HG03095 (cell line): ENCODE measurements around the gene USH1C.

Experiments
- ATAC-seq: cut with Tn5 transposase; IDR thresholded peaks from one replicate; pipeline ENCODE4 v1.9.1; 2021; ENCODE audit warnings: moderate library complexity; ENCODE audit not compliant: unreplicated experiment

USH1C gene

DNA sequence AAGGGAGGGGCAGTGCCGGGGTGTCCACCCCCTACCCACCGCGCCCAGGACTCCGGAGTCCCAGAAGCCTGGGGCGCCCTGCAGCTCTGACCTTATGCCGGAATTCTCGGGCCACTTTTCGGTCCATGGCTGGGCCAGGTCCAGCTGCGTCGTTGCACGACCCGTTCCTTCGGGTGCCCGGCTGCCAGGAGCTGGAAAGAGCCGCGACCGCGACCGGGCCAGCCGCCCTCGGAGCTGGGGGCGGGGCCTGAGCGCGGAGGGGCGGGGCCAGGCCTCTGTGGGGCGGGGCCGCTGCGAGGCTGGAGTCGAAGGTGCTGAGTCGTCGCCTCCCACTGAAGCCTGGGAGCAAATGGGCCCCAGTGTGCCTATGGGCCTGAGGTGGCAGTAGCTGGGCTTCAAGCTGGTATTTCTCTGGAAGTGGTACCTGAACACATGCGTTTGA lies at the start of gene USH1C:
USH1C (minus strand) TSS at position 236 of the 442 bp plus-strand sequence; CDS start at position 127, 109 bp downstream.
- no peak for ATAC-seq

DNA sequence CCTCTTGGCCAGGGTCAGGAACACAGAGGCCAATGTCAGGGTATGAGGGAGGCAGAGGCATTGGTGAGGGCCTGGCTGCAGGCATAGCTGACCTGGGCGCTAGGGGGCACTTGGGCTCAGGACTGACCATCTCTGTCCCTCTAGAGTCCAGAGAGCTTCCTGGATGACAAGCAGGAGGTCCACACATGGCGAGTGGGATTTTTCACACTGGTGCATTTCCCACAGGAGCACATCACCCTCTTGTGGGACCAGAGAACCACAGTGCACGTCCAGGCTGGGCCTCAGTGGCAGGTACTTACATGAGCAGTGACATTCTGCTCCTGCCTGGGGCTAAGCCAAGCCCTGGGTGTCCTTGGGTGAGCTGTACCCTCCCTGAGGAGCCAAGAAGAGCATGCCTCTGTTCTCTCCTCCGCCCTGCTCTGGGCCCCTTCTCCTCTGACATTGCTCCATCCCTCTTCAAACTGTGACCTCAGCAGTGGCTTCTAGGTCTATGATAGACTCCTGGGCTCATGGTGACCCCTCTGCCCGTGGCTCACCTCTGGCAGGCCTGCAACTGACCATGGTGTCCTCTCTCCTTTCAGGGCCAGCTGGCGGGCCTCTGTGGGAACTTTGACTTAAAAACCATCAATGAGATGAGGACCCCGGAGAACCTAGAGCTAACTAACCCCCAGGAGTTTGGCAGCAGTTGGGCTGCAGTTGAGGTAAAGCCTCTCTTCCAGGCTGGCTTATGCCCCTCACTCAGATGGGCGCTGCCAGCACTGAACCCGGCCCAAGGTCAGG lies 49.4 kb upstream of the USH1C start:
- ATAC-seq, result no peak

DNA sequence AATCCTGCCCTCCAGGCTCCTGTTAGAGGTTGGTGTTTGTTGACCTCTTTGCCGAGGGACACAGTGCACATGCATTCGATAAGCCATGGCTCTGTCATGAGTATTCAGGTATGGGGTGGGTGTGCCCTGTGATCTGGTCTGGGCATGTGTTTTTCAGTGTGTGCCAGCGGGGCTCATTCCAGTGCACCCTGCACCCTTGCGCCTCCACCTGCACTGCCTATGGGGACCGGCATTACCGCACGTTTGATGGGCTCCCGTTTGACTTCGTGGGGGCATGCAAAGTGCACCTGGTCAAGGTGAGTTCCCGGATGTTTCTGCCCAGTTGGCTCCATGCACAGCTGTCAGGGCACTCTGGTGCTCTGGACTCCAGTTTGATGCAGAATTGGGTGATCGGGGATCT lies 47.1 kb upstream of the USH1C start:
- ATAC-seq, result no peak

GRCh38 chr11:17590463-17590862 lies 46.2 kb upstream of the USH1C start:
- ATAC-seq, result no peak

DNA sequence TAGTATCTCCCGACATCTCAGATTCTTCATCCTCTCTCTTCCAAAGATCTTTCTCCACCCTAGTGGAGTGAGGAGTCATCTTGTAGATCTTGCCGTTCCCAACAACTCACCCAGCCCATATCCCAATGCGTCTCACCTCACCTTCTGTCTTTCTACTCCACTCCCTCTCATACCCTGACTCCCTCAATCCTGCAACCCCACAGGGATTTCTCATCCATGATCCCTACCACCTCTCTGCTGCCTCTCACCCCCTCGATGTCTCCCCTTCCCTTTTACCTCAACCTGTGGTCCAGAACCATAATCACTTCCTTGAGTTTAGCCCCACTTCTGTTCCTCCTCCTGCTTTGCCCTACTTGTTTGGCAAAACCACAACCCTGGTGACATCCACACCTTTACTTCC lies 44.5 kb upstream of the USH1C start:
- no peak for ATAC-seq

DNA sequence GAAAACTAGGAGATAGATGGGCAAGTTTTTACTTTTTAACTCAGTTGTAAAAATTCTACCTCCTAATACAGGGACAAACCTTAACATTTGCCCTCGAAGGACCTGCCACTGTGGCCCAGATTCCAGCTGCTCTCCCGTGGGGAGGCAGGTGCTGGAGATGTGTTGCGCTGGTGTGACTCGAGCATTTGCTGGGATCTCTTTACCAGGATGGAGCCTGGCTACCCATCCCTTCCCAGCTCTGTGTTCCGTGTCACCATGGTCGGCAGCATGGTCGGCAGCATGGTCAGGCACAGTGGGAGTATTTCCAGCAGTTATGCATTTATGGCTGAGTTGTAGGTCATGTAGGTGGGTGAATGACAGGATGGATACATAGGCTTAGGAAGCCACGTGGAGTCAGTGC lies 44.0 kb upstream of the USH1C start:
- ATAC-seq, result no peak

- no peak for ATAC-seq
These were observed 41.9 kb upstream of the USH1C start for GRCh38 chr11:17585911-17586695.

DNA sequence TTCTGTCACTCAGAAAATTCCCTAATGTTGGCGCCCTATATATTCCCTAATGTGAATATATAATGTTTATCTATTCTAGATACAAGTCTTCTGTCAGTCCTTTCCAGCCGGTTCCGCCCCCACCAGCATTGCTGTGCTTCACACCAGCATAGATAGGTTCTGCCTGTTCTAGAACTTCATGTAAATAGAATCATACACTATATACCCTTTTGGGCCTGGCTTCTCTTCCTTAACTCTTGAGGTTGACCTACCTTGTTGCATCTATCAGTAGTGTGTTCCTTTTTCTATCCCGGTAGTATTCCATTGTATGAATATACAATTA lies 37.5 kb upstream of the USH1C start:
- no peak for ATAC-seq

GRCh38 chr11:17581036-17581731 lies 37.0 kb upstream of the USH1C start:
- ATAC-seq, result no peak

DNA sequence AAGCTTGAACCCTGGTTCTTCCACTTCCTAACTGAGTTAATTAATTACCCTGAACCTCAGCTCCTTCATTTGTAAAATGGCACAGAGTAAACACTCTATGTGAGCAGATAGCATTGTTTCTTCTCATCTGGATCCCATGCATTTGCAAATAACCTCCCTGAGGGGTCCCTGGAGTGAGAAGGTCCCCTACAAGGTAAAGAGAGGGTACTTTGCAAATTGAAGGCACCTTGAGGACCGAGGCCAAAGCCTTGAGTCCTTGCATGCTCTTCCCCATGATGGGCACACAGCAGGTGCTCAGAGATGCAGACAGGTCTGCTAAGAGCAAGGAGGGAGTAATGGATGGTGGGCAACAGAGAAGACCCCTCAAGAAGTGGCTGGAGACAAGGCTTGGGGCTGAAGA lies 36.1 kb upstream of the USH1C start:
- no peak for ATAC-seq

DNA sequence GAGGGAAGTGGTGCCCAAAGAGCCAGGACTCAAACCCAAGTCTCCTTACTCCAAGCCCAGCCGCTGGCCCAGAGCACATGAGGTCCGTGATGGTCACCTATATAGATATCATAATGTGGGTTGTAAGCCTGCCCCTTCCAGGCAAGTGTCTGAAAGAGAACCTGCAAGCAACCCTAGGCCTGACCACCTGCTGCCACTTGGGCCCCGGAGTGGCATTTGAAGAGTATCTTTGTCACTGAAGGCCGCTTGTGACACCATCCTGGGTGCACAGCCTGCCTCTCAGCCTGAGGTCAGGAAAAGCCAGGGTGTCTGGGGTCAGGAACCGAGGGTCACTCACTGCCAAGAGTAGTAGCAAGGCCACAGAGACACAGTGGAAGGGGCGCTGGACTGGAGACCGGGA lies 35.2 kb upstream of the USH1C start:
- ATAC-seq, result no peak

GRCh38 chr11:17578958-17579357 lies 34.7 kb upstream of the USH1C start:
- ATAC-seq, result no peak

GRCh38 chr11:17578296-17578695 lies 34.1 kb upstream of the USH1C start:
- no peak for ATAC-seq

DNA sequence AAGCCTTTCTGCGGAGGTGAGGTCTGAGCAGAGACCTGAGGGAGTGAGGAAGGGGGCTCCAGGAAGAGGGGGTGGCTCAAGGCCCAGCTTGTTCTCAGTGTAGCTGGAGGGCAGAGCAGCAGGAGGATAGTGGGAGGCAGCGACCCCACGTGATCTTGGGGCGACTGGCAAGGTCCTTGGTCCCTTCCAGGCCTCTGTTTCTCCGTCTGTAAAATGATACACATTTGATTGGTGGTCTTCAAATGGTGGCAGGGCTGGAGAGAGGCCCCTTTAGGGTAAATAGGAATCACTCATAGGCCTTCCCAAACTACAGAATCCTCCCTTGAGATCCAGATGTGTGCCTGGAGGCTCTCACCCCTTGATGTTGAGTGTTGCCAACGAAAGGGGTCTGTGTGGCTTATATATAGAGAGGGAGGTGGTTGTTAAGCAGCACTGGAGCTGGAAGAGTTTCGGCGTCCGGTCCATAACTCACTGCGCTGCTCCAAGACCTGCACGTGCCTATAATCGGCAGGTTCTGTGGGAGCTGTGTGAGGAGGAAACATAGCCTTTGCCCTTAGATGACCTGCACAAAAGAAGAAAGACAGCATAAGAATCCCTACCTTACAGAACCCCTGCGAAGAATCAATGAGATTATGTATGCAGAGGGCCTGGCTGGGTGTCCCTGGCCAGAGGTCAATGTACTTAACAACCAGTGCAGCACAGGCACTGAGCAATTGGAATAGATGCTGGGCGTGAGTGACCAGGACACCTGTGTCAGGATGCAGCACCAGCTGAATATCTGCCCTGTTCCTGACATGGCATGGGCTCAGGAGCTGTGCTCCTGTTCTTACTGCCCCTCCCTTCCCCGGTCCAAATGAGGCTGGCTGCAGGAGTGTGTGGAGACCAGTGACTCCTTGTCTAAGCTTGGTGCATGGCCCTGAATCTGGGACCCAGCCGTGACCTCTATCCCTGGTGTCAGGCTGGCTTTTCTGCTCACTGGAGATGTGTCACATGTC lies 31.5 kb upstream of the USH1C start:
- ATAC-seq, result no peak

DNA sequence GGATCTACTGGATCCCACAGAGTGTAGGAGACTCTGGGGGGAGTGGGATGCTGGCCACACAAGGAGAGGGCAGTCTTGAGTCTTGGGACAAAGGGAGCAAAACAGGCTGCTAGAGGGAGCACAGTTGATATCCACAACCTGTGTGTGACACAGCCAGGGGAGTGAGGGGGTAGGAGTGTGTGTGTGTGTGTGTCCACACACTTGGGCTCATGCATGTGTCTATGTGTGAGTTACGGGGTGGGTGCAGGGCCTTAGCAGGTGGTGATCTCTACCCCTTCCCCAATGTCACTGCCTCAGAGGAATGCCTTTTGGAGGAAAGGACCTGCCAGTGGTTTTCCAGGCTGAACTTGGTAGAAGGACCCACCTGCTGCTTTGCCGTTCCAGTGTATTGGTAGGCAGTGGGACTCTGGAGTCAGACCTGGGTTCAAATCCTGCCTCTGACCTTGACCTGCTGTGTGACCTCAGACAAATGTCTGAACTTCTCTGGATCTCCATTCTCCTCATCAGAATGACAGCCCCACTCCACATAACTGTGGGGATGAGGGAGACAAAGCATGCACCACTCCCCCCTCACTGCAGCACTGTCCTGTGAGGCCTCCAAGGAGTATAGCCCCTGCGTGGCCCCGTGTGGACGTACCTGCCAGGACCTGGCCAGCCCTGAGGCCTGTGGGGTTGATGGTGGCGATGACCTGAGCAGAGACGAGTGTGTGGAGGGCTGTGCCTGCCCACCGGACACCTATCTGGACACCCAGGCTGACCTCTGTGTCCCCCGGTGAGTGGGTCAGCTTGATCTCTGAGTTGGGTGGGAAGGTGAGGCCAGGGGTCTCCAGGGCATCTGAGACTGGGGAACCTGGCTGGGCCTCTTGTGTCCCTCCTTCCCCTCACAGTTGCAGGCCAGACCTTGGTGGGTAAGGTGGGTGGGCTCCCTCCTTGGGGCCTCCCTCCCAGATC lies 30.2 kb upstream of the USH1C start:
- ATAC-seq, result no peak

DNA sequence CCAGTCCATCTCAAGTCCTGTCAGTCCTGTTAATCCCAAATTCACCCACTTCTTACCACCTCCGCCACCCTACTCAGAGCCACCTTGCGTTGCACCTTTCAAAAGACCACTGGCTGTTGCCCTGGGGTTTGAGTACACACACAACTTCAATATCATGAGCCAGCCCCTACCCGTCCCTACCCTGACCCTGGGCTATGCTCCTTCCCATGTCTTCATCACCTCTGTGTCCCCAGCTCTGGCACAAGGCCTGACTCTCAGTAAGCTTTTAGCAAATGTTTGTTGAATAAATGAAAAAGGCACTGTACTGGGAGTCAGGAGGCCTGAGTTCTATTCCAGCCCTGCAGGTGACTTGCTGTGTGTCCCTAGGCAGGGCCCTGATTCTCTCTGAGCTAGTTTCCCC lies 29.3 kb upstream of the USH1C start:
- no peak for ATAC-seq

DNA sequence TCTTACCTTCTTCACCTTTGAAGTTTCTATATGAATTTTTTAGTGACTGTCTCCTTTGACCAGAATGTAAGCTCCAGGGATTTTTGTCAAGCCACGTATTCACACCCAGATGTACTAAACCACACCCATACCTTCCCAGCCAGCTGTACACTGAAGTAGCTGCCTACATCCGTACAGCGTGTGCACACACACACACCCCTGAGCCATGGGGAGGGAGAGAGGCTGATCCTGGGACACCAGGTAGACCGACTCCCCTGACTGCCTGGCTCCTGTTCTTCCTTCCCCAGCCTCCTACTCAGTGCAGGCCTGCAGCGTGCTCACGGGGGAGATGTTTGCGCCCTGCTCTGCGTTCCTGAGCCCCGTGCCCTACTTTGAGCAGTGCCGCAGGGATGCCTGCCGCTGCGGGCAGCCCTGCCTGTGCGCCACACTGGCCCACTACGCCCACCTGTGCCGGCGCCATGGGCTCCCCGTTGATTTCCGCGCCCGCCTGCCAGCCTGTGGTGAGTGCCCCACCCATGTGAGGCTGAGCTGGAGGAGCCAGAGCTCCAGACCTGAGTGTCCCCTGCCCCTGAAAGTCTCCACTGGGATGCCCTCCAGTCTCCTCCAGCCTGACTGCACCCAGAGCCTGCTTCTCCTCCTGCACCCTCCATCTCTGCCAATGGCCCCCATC lies 28.7 kb upstream of the USH1C start:
- ATAC-seq, result no peak

DNA sequence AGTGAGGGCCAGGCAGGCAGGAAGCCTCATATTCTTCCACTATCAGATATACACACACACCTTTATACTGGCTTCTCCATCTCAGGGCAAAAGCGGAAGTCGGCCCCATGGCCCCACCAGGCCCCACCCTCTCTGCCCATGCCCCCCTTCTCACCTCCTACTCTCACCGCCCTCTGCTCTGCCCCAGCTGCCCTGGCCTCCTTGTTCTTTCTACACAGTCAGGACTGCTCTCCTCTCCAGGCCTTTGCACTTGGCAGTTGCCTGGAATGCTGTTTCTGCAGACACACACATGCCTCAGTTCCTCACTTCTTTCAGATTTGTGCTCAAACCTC lies 28.1 kb upstream of the USH1C start:
- no peak for ATAC-seq
